Liver (tissue), 9 donors: ENCODE data around the gene REL. TPM values are rescaled to one million over a fixed set of nuclear protein-coding genes. Genes with fewer than 3 reads are reported as not detected.

Experiments
- DNase-seq: peaks from one replicate; pipeline ENCODE4 v3.0.0-alpha.2; 2017; ENCODE audit warnings: low spot score
- H3K27ac ChIP-seq, 2 donors: one replicate each; pipeline ENCODE4 v1.7.0; 2013; ENCODE audit warnings: inconsistent platforms in 2 of 2, low read length in 2 of 2, control low read depth in 1 of 2, low read depth in 1 of 2, mild to moderate bottlenecking in 1 of 2
- H3K27me3 ChIP-seq, 4 donors: one replicate each; pipeline versions ENCODE4 v1.6.1 to v1.7.0; 2013; ENCODE audit warnings: low read length in 3 of 4, inconsistent platforms in 1 of 4, mild to moderate bottlenecking in 1 of 4, moderate library complexity in 1 of 4; ENCODE audit not compliant: control insufficient read depth in 4 of 4, insufficient read depth in 4 of 4
- H3K36me3 ChIP-seq, 4 donors: one replicate each; pipeline versions ENCODE4 v1.6.1 to v1.7.0; 2013; ENCODE audit warnings: low read length in 3 of 4, mild to moderate bottlenecking in 3 of 4, low read depth in 1 of 4, moderate library complexity in 1 of 4; ENCODE audit not compliant: control insufficient read depth in 4 of 4, insufficient read depth in 3 of 4
- H3K4me1 ChIP-seq, 4 donors: one replicate each; pipeline versions ENCODE4 v1.6.1 to v1.7.0; 2013; ENCODE audit warnings: low read length in 3 of 4, mild to moderate bottlenecking in 3 of 4, moderate library complexity in 1 of 4; ENCODE audit not compliant: control insufficient read depth in 4 of 4, insufficient read depth in 4 of 4
- H3K4me3 ChIP-seq, 3 donors: one replicate each; pipeline versions ENCODE4 v1.6.1 to v1.7.0; 2013; ENCODE audit warnings: low read length in 3 of 3, control low read depth in 1 of 3, low read depth in 1 of 3, mild to moderate bottlenecking in 1 of 3
- H3K9ac ChIP-seq, 2 donors: one replicate each; pipeline ENCODE4 v1.7.0; 2013; ENCODE audit warnings: low read length in 2 of 2, mild to moderate bottlenecking in 2 of 2, moderate library complexity in 2 of 2, control low read depth in 1 of 2, low read depth in 1 of 2
- H3K9me3 ChIP-seq, 4 donors: one replicate each; pipeline versions ENCODE4 v1.6.1 to v1.7.0; 2013; ENCODE audit warnings: low read length in 3 of 4; ENCODE audit not compliant: control insufficient read depth in 4 of 4
- ATF3 ChIP-seq: IDR thresholded peaks from 2 replicates; pipeline ENCODE4 v1.6.1; 2016; ENCODE audit warnings: antibody characterized with exemption
- CTCF ChIP-seq: fragments of 150-350 bp; IDR thresholded peaks from 2 replicates; pipeline ENCODE4 v1.5.1; 2017; ENCODE audit warnings: improper control_type of control experiment, low read depth, low read length; ENCODE audit not compliant: missing input control
- JUND ChIP-seq, 2 donors: IDR thresholded peaks; 2 replicates each; pipeline ENCODE4 v1.6.1; 2016; ENCODE audit warnings: antibody characterized with exemption in 2 of 2
- NR2F2 ChIP-seq: IDR thresholded peaks from 2 replicates; pipeline ENCODE4 v1.6.1; 2016; ENCODE audit warnings: antibody characterized with exemption
- RAD21 ChIP-seq, 2 donors: IDR thresholded peaks; 2 replicates each; pipeline ENCODE4 v1.6.1; 2016; ENCODE audit warnings: antibody characterized with exemption in 2 of 2, mild to moderate bottlenecking in 2 of 2
- SP1 ChIP-seq: IDR thresholded peaks from 2 replicates; pipeline ENCODE4 v1.6.1; 2018; ENCODE audit warnings: antibody characterized with exemption, mild to moderate bottlenecking
- TAF1 ChIP-seq: conservative IDR thresholded peaks from 2 replicates; pipeline ENCODE4 v1.6.1; 2016; ENCODE audit warnings: antibody characterized with exemption, mild to moderate bottlenecking
- YY1 ChIP-seq: IDR thresholded peaks from 2 replicates; pipeline ENCODE4 v1.6.1; 2016; ENCODE audit warnings: antibody characterized with exemption, mild to moderate bottlenecking
- ZBTB33 ChIP-seq: IDR thresholded peaks from 2 replicates; pipeline ENCODE4 v1.6.1; 2016; ENCODE audit warnings: antibody characterized with exemption
- WGBS: extraction: QIAGEN DNeasy Blood & Tissue Kit; methylation state at CpG from one replicate; pipeline ENCODE4 v1.1.7; 2013; 5-methylcytosine and 5-hydroxymethylcytosine counted together
- polyA plus RNA-seq, 2 donors: library from polyadenylated mRNA; stranded (reverse) in 1 of 2; unstranded in 1 of 2; fragments of 200-250 nt in 1 of 2; fragments of >200 nt in 1 of 2; fragmentation: Nextera tagmentation in 1 of 2; extraction: Ambion mirVana in 1 of 2; gene quantifications; one replicate each; pipeline versions ENCODE4 v1.2.1 to v1.2.3, GENCODE V29; 2013 to 2015
- total RNA-seq, 2 donors: library from RNA; depleted of rRNA; stranded (reverse); fragments of >200 nt; gene quantifications; one replicate each; pipeline ENCODE4 v1.2.3, GENCODE V29; 2014
- donor health status: healthy.
- donor health status: healthy.
- donor health status: healthy.
- donor health status: healthy.
- donor health status: healthy.

Gene REL
- total and polyA plus RNA-seq, 4 donors = 1.1 to 7.0 (median 4.4) TPM

- no peaks in the 10 kb centered on the region for H3K4me1 ChIP-seq
- no peak overlapping the region for H3K27ac ChIP-seq
- no peak for DNase-seq
- H3K4me3 ChIP-seq = no peak overlapping the region
- peaks cover 4 to 9% (median 6%) of the 10 kb centered on the region in 4 donors for H3K36me3 ChIP-seq
- WGBS = 81% methylated on average over 2 of the region's 2 CpGs
- H3K9me3 ChIP-seq = no peaks in the 10 kb centered on the region
- TF ChIP-seq NR2F2 = no peak
- no peaks in the 10 kb centered on the region for H3K27me3 ChIP-seq
- no peak overlapping the region for H3K9ac ChIP-seq
Measured at GRCh38 chr2:60962528-60962927, 81.2 kb downstream of the REL start.

GRCh38 chr2:60963190-60963589 is 81.8 kb downstream of the REL start:
- no peak overlapping the region for H3K4me3 ChIP-seq
- no peaks in the 10 kb centered on the region for H3K4me1 ChIP-seq
- H3K27ac ChIP-seq = no peak overlapping the region
- H3K9ac ChIP-seq = no peak overlapping the region
- DNase-seq = no peak
- no peaks in the 10 kb centered on the region for H3K9me3 ChIP-seq
- no peaks in the 10 kb centered on the region for H3K27me3 ChIP-seq
- TF ChIP-seq SP1 (no peak), RAD21 (IDR thresholded peaks at IDR 0.05) (no peak)
- H3K36me3 ChIP-seq = peaks cover 4 to 9% (median 5%) of the 10 kb centered on the region in 4 donors

GRCh38 chr2:60964651-60965498 is 83.5 kb downstream of the REL start:
- no peaks in the 10 kb centered on the region for H3K9me3 ChIP-seq
- no peak overlapping the region for H3K4me3 ChIP-seq
- H3K9ac ChIP-seq = no peak overlapping the region
- peaks cover 0 to 4% (median 2%) of the 10 kb centered on the region in 4 donors for H3K36me3 ChIP-seq
- no peak overlapping the region for H3K27ac ChIP-seq
- no peaks in the 10 kb centered on the region for H3K27me3 ChIP-seq
- no peak for TF ChIP-seq JUND (IDR thresholded peaks at IDR 0.05)
- no peak for TF ChIP-seq NR2F2
- TF ChIP-seq YY1 = peak; percentile 45
- TF ChIP-seq TAF1 = no peak
- 80% methylated on average over 7 of the region's 7 CpGs for WGBS
- no peak for DNase-seq
- no peaks in the 10 kb centered on the region for H3K4me1 ChIP-seq

- Histone ChIP-seq H3K27me3 (no peaks in the 10 kb centered on the region), H3K36me3 (no peaks in the 10 kb centered on the region), H3K4me3 (no peak overlapping the region), H3K27ac (no peak overlapping the region), H3K4me1 (no peaks in the 10 kb centered on the region), H3K9ac (peak overlapping the region in 1 of 2 donors; percentile 14), H3K9me3 (no peaks in the 10 kb centered on the region)
- no peak for TF ChIP-seq CTCF
- TF ChIP-seq ATF3 = no peak
- no peak for TF ChIP-seq JUND (IDR thresholded peaks at IDR 0.05)
- no peak for TF ChIP-seq RAD21 (IDR thresholded peaks at IDR 0.05)
- no peak for TF ChIP-seq ZBTB33
- no peak for DNase-seq
Measured at GRCh38 chr2:60965499-60965785, 84.1 kb downstream of the REL start.
